Trophoblast cell (in vitro differentiated cells and primary cell): Measurements from ENCODE around the gene RSPH3.
"Not testable (repeated sequence)": the region's sequence is repeated elsewhere in the genome, so short reads cannot be mapped to it uniquely, and the experiment has no call there.

ENCODE experiments used
- DNase-seq, 2 donors: peaks; one replicate each; pipeline ENCODE4 v3.0.0-alpha.2; 2016
- H2AFZ ChIP-seq: 2 replicates; pipeline ENCODE4 v1.6.1; 2013; ENCODE audit warnings: low read length, moderate library complexity, mild to moderate bottlenecking; ENCODE audit not compliant: insufficient read depth, poor library complexity
- H2AK5ac ChIP-seq: 2 replicates; pipeline ENCODE4 v1.6.1; 2013; ENCODE audit warnings: mild to moderate bottlenecking, low read length
- H2BK120ac ChIP-seq: 2 replicates; pipeline ENCODE4 v1.6.1; 2013; ENCODE audit warnings: low read length, mild to moderate bottlenecking, moderate library complexity; ENCODE audit not compliant: insufficient read depth, poor library complexity
- H2BK12ac ChIP-seq: 2 replicates; pipeline ENCODE4 v1.6.1; 2013; ENCODE audit warnings: mild to moderate bottlenecking, low read length, moderate library complexity
- H2BK5ac ChIP-seq: 2 replicates; pipeline ENCODE4 v1.6.1; 2013; ENCODE audit warnings: low read length, low read depth, moderate library complexity, mild to moderate bottlenecking; ENCODE audit not compliant: poor library complexity
- H3K14ac ChIP-seq: 2 replicates; pipeline ENCODE4 v1.6.1; 2013; ENCODE audit warnings: mild to moderate bottlenecking, low read length
- H3K18ac ChIP-seq: 2 replicates; pipeline ENCODE4 v1.6.1; 2013; ENCODE audit warnings: mild to moderate bottlenecking, low read length
- H3K23ac ChIP-seq: 2 replicates; pipeline ENCODE4 v1.6.1; 2013; ENCODE audit warnings: low read length
- H3K27ac ChIP-seq: 2 replicates; pipeline ENCODE4 v1.5.1; 2013; ENCODE audit warnings: low read depth, mild to moderate bottlenecking, inconsistent platforms, low read length, moderate library complexity
- H3K27me3 ChIP-seq: 2 replicates; pipeline ENCODE4 v1.6.1; 2013; ENCODE audit warnings: inconsistent platforms, mild to moderate bottlenecking, low read length, moderate library complexity; ENCODE audit not compliant: insufficient read depth
- H3K36me3 ChIP-seq, 2 experiments: 1 replicate in 1 of 2; 2 replicates in 1 of 2; pipeline ENCODE4 v1.6.1; 2013; ENCODE audit warnings: low read length in 2 of 2, mild to moderate bottlenecking in 2 of 2, moderate library complexity in 1 of 2; ENCODE audit not compliant: insufficient read depth in 2 of 2, control insufficient read depth in 1 of 2
- H3K4ac ChIP-seq: 2 replicates; pipeline ENCODE4 v1.6.1; 2013; ENCODE audit warnings: low read depth, mild to moderate bottlenecking, low read length, moderate library complexity
- H3K4me1 ChIP-seq, 2 experiments: 1 replicate in 1 of 2; 2 replicates in 1 of 2; pipeline ENCODE4 v1.6.1; 2013; ENCODE audit warnings: low read length in 2 of 2, mild to moderate bottlenecking in 2 of 2, moderate library complexity in 1 of 2; ENCODE audit not compliant: insufficient read depth in 2 of 2, control insufficient read depth in 1 of 2
- H3K4me2 ChIP-seq: 2 replicates; pipeline ENCODE4 v1.6.1; 2013; ENCODE audit warnings: inconsistent platforms, mild to moderate bottlenecking, low read length, moderate library complexity
- H3K4me3 ChIP-seq: 2 replicates; pipeline ENCODE4 v1.5.1; 2013; ENCODE audit warnings: mild to moderate bottlenecking, low read depth, low read length, inconsistent platforms
- H3K79me1 ChIP-seq: one replicate; pipeline ENCODE4 v1.6.1; 2013; ENCODE audit warnings: low read length
- H3K79me2 ChIP-seq: 2 replicates; pipeline ENCODE4 v1.6.1; 2013; ENCODE audit warnings: low read length, mild to moderate bottlenecking; ENCODE audit not compliant: control insufficient read depth, insufficient read depth, poor library complexity
- H3K9ac ChIP-seq: 2 replicates; pipeline ENCODE4 v1.6.1; 2013; ENCODE audit warnings: mild to moderate bottlenecking, low read length
- H3K9me3 ChIP-seq: 2 replicates; pipeline ENCODE4 v1.6.1; 2013; ENCODE audit warnings: low read depth, mild to moderate bottlenecking, control low read depth, inconsistent platforms, low read length; ENCODE audit not compliant: insufficient read depth
- H4K12ac ChIP-seq: 2 replicates; pipeline ENCODE4 v1.6.1; 2013; ENCODE audit warnings: low read depth, mild to moderate bottlenecking, low read length, moderate library complexity
- H4K8ac ChIP-seq: 2 replicates; pipeline ENCODE4 v1.6.1; 2013; ENCODE audit warnings: low read depth, mild to moderate bottlenecking, low read length, moderate library complexity
- H4K91ac ChIP-seq: one replicate; pipeline ENCODE4 v1.6.1; 2013; ENCODE audit warnings: low read depth, mild to moderate bottlenecking, low read length, moderate library complexity
- WGBS: extraction: QIAGEN DNeasy Blood & Tissue Kit; methylation state at CpG from one replicate; pipeline ENCODE4 v1.1.7; 2013; ENCODE audit warnings: missing lambda C conversion rate; ENCODE audit not compliant: insufficient read length, insufficient coverage; ENCODE audit errors: extremely low coverage; 5-methylcytosine and 5-hydroxymethylcytosine counted together

Gene RSPH3

GRCh38 chr6:158996856-158997255, 3.1 kb downstream of the RSPH3 start:
- no CpG with 5 or more reads among the region's 2 CpGs for WGBS
- Histone ChIP-seq H2BK5ac (no peak overlapping the region), H3K9ac (no peak overlapping the region), H3K4me3 (no peak overlapping the region), H3K27ac (no peak overlapping the region), H3K27me3 (no peaks in the 10 kb centered on the region), H3K4me2 (no peak overlapping the region), H2AK5ac (no peak overlapping the region), H3K4ac (no peak overlapping the region), H3K79me1 (peaks cover 8% of the 10 kb centered on the region), H3K14ac (no peak overlapping the region), H2BK12ac (no peak overlapping the region), H3K36me3 (peaks cover 2% of the 10 kb centered on the region in 2 experiments), H4K91ac (no peak overlapping the region), H3K79me2 (peaks cover 5% of the 10 kb centered on the region), H3K18ac (no peak overlapping the region), H3K23ac (no peak overlapping the region), H4K8ac (no peak overlapping the region), H3K9me3 (no peaks in the 10 kb centered on the region), H2AFZ (no peak overlapping the region), H2BK120ac (no peak overlapping the region), H3K4me1 (peaks cover 3 to 5% of the 10 kb centered on the region in 2 experiments), H4K12ac (no peak overlapping the region)
- no peak for DNase-seq

- Histone ChIP-seq H4K12ac (no peak overlapping the region), H2BK120ac (no peak overlapping the region), H3K9me3 (peaks cover 2% of the 10 kb centered on the region), H2BK5ac (no peak overlapping the region), H3K27me3 (no peaks in the 10 kb centered on the region), H3K4me3 (no peak overlapping the region), H3K14ac (no peak overlapping the region), H3K9ac (no peak overlapping the region), H3K27ac (no peak overlapping the region), H3K23ac (no peak overlapping the region), H3K4me1 (peaks cover 0 to 2% of the 10 kb centered on the region in 2 experiments), H3K79me1 (no peaks in the 10 kb centered on the region), H3K18ac (no peak overlapping the region), H4K91ac (no peak overlapping the region), H3K4me2 (no peak overlapping the region), H4K8ac (no peak overlapping the region), H3K79me2 (no peaks in the 10 kb centered on the region), H2BK12ac (no peak overlapping the region), H2AFZ (no peak overlapping the region), H2AK5ac (no peak overlapping the region), H3K36me3 (peaks cover 2 to 5% of the 10 kb centered on the region in 2 experiments), H3K4ac (no peak overlapping the region)
- WGBS: no CpG with 5 or more reads among the region's 3 CpGs
- no peak for DNase-seq
Observed at GRCh38 chr6:158993639-158994038, 6.4 kb downstream of the RSPH3 start.

- no peak overlapping the region for H2BK5ac ChIP-seq
- H3K9ac ChIP-seq: no peak overlapping the region
- H3K27ac ChIP-seq: no peak overlapping the region
- no peak overlapping the region for H4K12ac ChIP-seq
- no peak overlapping the region for H4K8ac ChIP-seq
- no peak overlapping the region for H3K14ac ChIP-seq
- no peak overlapping the region for H3K4me2 ChIP-seq
- H4K91ac ChIP-seq: no peak overlapping the region
- no peak overlapping the region for H3K4me3 ChIP-seq
- H2BK12ac ChIP-seq: no peak overlapping the region
- WGBS: no CpG with 5 or more reads among the region's 2 CpGs
- H3K4ac ChIP-seq: no peak overlapping the region
- H3K36me3 ChIP-seq: peaks cover 2 to 3% of the 10 kb centered on the region in 2 experiments
- no peaks in the 10 kb centered on the region for H3K79me1 ChIP-seq
- no peaks in the 10 kb centered on the region for H3K4me1 ChIP-seq
- no peak overlapping the region for H3K23ac ChIP-seq
- no peak overlapping the region for H2AK5ac ChIP-seq
- H2BK120ac ChIP-seq: no peak overlapping the region
- H3K18ac ChIP-seq: no peak overlapping the region
- no peaks in the 10 kb centered on the region for H3K79me2 ChIP-seq
- H3K27me3 ChIP-seq: no peaks in the 10 kb centered on the region
- DNase-seq: no peak
- H2AFZ ChIP-seq: no peak overlapping the region
- peaks cover 2% of the 10 kb centered on the region for H3K9me3 ChIP-seq
Observed at GRCh38 chr6:158991017-158991723, 8.8 kb downstream of the RSPH3 start.

- not testable (repeated sequence) for H2BK120ac ChIP-seq, H3K9me3 ChIP-seq, H2AFZ ChIP-seq, H3K36me3 ChIP-seq, H4K8ac ChIP-seq, H3K79me1 ChIP-seq, H3K27me3 ChIP-seq, H3K79me2 ChIP-seq, H2AK5ac ChIP-seq, H3K27ac ChIP-seq, H3K23ac ChIP-seq, H2BK5ac ChIP-seq, DNase-seq, H3K4me2 ChIP-seq, H4K91ac ChIP-seq, H3K4me1 ChIP-seq, H4K12ac ChIP-seq, H2BK12ac ChIP-seq, H3K18ac ChIP-seq, H3K9ac ChIP-seq, H3K14ac ChIP-seq, H3K4ac ChIP-seq, H3K4me3 ChIP-seq
- WGBS: no CpG with 5 or more reads among the region's 2 CpGs
Observed at GRCh38 chr6:158989711-158990110, 10.3 kb downstream of the RSPH3 start.
